A673 (cell line): Measurements from ENCODE around the gene DHRS7.

Experiments used
- EZH2 ChIP-seq: fragments of 200-600 bp; sonication (generic); IDR thresholded peaks from 2 replicates; pipeline ENCODE4 v1.6.1; 2017; ENCODE audit warnings: borderline replicate concordance, low read depth, mild to moderate bottlenecking, mixed read lengths, antibody characterized with exemption, low read length; ENCODE audit not compliant: poor library complexity, severe bottlenecking
- TF ChIP-seq, protein P1 (sequence below): fragments of 300-800, 200-600 bp; sonication (generic); conservative IDR thresholded peaks from 2 replicates; pipeline ENCODE4 v1.5.1; 2017; ENCODE audit warnings: low read depth, mild to moderate bottlenecking, antibody characterized with exemption, low read length, moderate library complexity, mixed read lengths

DNA sequence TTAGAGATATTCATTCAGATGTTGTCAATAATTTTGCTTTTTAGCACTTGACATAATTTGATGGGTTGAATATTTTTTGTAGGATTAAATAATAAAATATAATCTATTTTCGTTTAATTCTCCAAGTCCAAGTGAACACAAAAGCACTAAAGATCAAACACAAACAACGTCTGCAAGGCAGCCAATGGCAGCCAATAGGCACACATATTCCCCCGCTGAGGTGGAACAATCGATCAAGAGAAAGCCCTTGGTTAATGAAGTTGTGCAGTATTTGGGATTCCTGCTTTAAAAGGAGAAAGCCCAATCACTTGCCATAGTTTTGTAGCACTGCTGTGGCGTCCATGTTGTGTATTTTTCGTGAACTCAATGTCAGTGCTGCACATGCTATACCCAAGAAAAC lies 1.5 kb downstream of the DHRS7 start:
- no peak for TF ChIP-seq EZH2
- TF ChIP-seq, protein P1, sequence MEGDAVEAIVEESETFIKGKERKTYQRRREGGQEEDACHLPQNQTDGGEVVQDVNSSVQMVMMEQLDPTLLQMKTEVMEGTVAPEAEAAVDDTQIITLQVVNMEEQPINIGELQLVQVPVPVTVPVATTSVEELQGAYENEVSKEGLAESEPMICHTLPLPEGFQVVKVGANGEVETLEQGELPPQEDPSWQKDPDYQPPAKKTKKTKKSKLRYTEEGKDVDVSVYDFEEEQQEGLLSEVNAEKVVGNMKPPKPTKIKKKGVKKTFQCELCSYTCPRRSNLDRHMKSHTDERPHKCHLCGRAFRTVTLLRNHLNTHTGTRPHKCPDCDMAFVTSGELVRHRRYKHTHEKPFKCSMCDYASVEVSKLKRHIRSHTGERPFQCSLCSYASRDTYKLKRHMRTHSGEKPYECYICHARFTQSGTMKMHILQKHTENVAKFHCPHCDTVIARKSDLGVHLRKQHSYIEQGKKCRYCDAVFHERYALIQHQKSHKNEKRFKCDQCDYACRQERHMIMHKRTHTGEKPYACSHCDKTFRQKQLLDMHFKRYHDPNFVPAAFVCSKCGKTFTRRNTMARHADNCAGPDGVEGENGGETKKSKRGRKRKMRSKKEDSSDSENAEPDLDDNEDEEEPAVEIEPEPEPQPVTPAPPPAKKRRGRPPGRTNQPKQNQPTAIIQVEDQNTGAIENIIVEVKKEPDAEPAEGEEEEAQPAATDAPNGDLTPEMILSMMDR = no peak
